H9 (cell line): ENCODE measurements around the gene ST6GALNAC2. TPM values are rescaled to one million over a fixed set of nuclear protein-coding genes. Genes with fewer than 3 reads are reported as not detected.

Source experiments
- DNase-seq: peaks from one replicate; pipeline ENCODE4 v3.0.0-alpha.2; 2017
- H2AFZ ChIP-seq: one replicate; pipeline ENCODE4 v1.6.1; 2013; ENCODE audit warnings: mild to moderate bottlenecking, low read length, control low read depth, moderate library complexity
- H2AK5ac ChIP-seq: 2 replicates; pipeline ENCODE4 v1.6.1; 2013; ENCODE audit warnings: low read length, control low read depth, mixed read lengths; ENCODE audit not compliant: insufficient read length
- H2BK120ac ChIP-seq: one replicate; pipeline ENCODE4 v1.6.1; 2013; ENCODE audit warnings: low read depth, mild to moderate bottlenecking, low read length, control low read depth, inconsistent platforms; ENCODE audit not compliant: poor library complexity, severe bottlenecking
- H2BK12ac ChIP-seq: 2 replicates; pipeline ENCODE4 v1.6.1; 2013; ENCODE audit warnings: low read length, control low read depth, mixed read lengths, low read depth; ENCODE audit not compliant: insufficient read length
- H2BK15ac ChIP-seq: 2 replicates; pipeline ENCODE4 v1.6.1; 2013; ENCODE audit warnings: low read depth, low read length, control low read depth
- H2BK20ac ChIP-seq: one replicate; pipeline ENCODE4 v1.6.1; 2013; ENCODE audit warnings: low read depth, mild to moderate bottlenecking, low read length, control low read depth, inconsistent platforms; ENCODE audit not compliant: poor library complexity, severe bottlenecking
- H2BK5ac ChIP-seq: 2 replicates; pipeline ENCODE4 v1.6.1; 2013; ENCODE audit warnings: low read length, control low read depth, mixed read lengths; ENCODE audit not compliant: insufficient read length
- H3K14ac ChIP-seq: 2 replicates; pipeline ENCODE4 v1.6.1; 2013; ENCODE audit warnings: low read length, control low read depth; ENCODE audit not compliant: insufficient read depth
- H3K18ac ChIP-seq: 2 replicates; pipeline ENCODE4 v1.6.1; 2013; ENCODE audit warnings: low read depth, mild to moderate bottlenecking, mixed read lengths, low read length, control low read depth; ENCODE audit not compliant: insufficient read length
- H3K23ac ChIP-seq: 2 replicates; pipeline ENCODE4 v1.6.1; 2013; ENCODE audit warnings: low read length, control low read depth, mixed read lengths, low read depth; ENCODE audit not compliant: insufficient read length
- H3K23me2 ChIP-seq: 2 replicates; pipeline ENCODE4 v1.6.1; 2013; ENCODE audit warnings: low read depth, mild to moderate bottlenecking, mixed read lengths, low read length, control low read depth; ENCODE audit not compliant: insufficient read length, poor library complexity, severe bottlenecking
- H3K27ac ChIP-seq: 2 replicates; pipeline ENCODE4 v1.5.1; 2013; ENCODE audit warnings: low read length, control low read depth, mixed read lengths, low read depth; ENCODE audit not compliant: insufficient read length
- H3K27me3 ChIP-seq: 2 replicates; pipeline ENCODE4 v1.6.1; 2013; ENCODE audit warnings: low read length, control low read depth, inconsistent platforms; ENCODE audit not compliant: insufficient read depth
- H3K4ac ChIP-seq: 2 replicates; pipeline ENCODE4 v1.6.1; 2013; ENCODE audit warnings: low read depth, mild to moderate bottlenecking, control low read depth, inconsistent platforms, low read length, moderate library complexity
- H3K4me1 ChIP-seq: 2 replicates; pipeline ENCODE4 v1.6.1; 2013; ENCODE audit warnings: low read length, control low read depth, inconsistent platforms; ENCODE audit not compliant: insufficient read depth
- H3K4me2 ChIP-seq: 2 replicates; pipeline ENCODE4 v1.6.1; 2013; ENCODE audit warnings: low read length, control low read depth, mixed read lengths; ENCODE audit not compliant: insufficient read length, insufficient read depth
- H3K56ac ChIP-seq: 2 replicates; pipeline ENCODE4 v1.6.1; 2013; ENCODE audit warnings: low read depth, mild to moderate bottlenecking, mixed read lengths, low read length, control low read depth; ENCODE audit not compliant: insufficient read length
- H3K79me1 ChIP-seq: 2 replicates; pipeline ENCODE4 v1.6.1; 2013; ENCODE audit warnings: low read depth, mild to moderate bottlenecking, moderate library complexity, low read length, control low read depth, inconsistent platforms; ENCODE audit not compliant: insufficient read depth, poor library complexity, severe bottlenecking
- H3K79me2 ChIP-seq: 2 replicates; pipeline ENCODE4 v1.6.1; 2013; ENCODE audit warnings: low read length, control low read depth, inconsistent platforms; ENCODE audit not compliant: insufficient read depth
- H3K9ac ChIP-seq: 2 replicates; pipeline ENCODE4 v1.6.1; 2013; ENCODE audit warnings: low read length, control low read depth, mixed read lengths; ENCODE audit not compliant: insufficient read length; ENCODE audit errors: extremely low read depth
- H3K9me3 ChIP-seq: one replicate; pipeline ENCODE4 v1.6.1; 2013; ENCODE audit warnings: low read depth, low read length, inconsistent platforms; ENCODE audit not compliant: control insufficient read depth
- H3T11ph ChIP-seq: one replicate; pipeline ENCODE4 v1.6.1; 2013; ENCODE audit warnings: mild to moderate bottlenecking, low read length, control low read depth, inconsistent platforms
- H4K20me1 ChIP-seq: one replicate; pipeline ENCODE4 v1.6.1; 2013; ENCODE audit not compliant: control insufficient read depth, insufficient read length, insufficient read depth
- H4K5ac ChIP-seq: 2 replicates; pipeline ENCODE4 v1.6.1; 2013; ENCODE audit warnings: low read depth, mild to moderate bottlenecking, mixed read lengths, low read length, control low read depth; ENCODE audit not compliant: insufficient read length
- H4K8ac ChIP-seq: replicated peaks from 2 replicates; pipeline ENCODE4 v1.6.1; 2013; ENCODE audit warnings: low read length, control low read depth, mixed read lengths, low read depth; ENCODE audit not compliant: insufficient read length
- H4K91ac ChIP-seq: 2 replicates; pipeline ENCODE4 v1.6.1; 2013; ENCODE audit warnings: low read depth, mild to moderate bottlenecking, moderate library complexity, mixed read lengths, low read length, control low read depth; ENCODE audit not compliant: insufficient read length
- H3K27ac Mint-ChIP-seq, 3 experiments: 2 replicates in 2 of 3; 3 replicates in 1 of 3; pipeline ENCODE4 v1.8.0; 2020 to 2021; ENCODE audit warnings: mixed read lengths in 3 of 3, mild to moderate bottlenecking in 1 of 3, moderate library complexity in 1 of 3
- H3K27me3 Mint-ChIP-seq: 2 replicates; pipeline ENCODE4 v1.8.0; 2021; ENCODE audit warnings: low read depth, mild to moderate bottlenecking, moderate library complexity, mixed read lengths
- H3K36me3 Mint-ChIP-seq, 3 experiments: 2 replicates in 2 of 3; 3 replicates in 1 of 3; pipeline ENCODE4 v1.8.0; 2020 to 2021; ENCODE audit warnings: low read depth in 3 of 3, mixed read lengths in 3 of 3; ENCODE audit not compliant: insufficient read depth in 1 of 3
- H3K4me1 Mint-ChIP-seq, 2 experiments: 2 replicates each; pipeline ENCODE4 v1.8.0; 2020; ENCODE audit warnings: mixed read lengths in 2 of 2
- H3K4me3 Mint-ChIP-seq, 2 experiments: 2 replicates in 1 of 2; 3 replicates in 1 of 2; pipeline ENCODE4 v1.8.0; 2020 to 2021; ENCODE audit warnings: mild to moderate bottlenecking in 2 of 2, mixed read lengths in 2 of 2, moderate library complexity in 1 of 2
- H3K9me3 Mint-ChIP-seq, 2 experiments: 2 replicates in 1 of 2; 3 replicates in 1 of 2; pipeline ENCODE4 v1.8.0; 2020; ENCODE audit warnings: mild to moderate bottlenecking in 2 of 2, mixed read lengths in 2 of 2, moderate library complexity in 1 of 2
- WGBS: extraction: QIAGEN DNeasy Blood & Tissue Kit; methylation state at CpG from one replicate; pipeline ENCODE4 v1.1.7; 2013; ENCODE audit warnings: missing lambda C conversion rate, low lambda C conversion rate, mixed read lengths; ENCODE audit not compliant: insufficient read length; ENCODE audit errors: extremely low coverage; 5-methylcytosine and 5-hydroxymethylcytosine counted together
- total RNA-seq: library from RNA; stranded (reverse); gene quantifications from 2 replicates; pipeline ENCODE4 v1.2.1, GENCODE V29; 2021
- TF ChIP-seq, protein P1 (sequence below): fragments of 200-600 bp; sonication (generic); conservative IDR thresholded peaks from 3 replicates; pipeline ENCODE4 v1.8.0; 2021; ENCODE audit warnings: antibody characterized with exemption, mild to moderate bottlenecking

The ST6GALNAC2 gene
- total RNA-seq, 1 experiment from 2014 or later: 0.46 TPM

DNA sequence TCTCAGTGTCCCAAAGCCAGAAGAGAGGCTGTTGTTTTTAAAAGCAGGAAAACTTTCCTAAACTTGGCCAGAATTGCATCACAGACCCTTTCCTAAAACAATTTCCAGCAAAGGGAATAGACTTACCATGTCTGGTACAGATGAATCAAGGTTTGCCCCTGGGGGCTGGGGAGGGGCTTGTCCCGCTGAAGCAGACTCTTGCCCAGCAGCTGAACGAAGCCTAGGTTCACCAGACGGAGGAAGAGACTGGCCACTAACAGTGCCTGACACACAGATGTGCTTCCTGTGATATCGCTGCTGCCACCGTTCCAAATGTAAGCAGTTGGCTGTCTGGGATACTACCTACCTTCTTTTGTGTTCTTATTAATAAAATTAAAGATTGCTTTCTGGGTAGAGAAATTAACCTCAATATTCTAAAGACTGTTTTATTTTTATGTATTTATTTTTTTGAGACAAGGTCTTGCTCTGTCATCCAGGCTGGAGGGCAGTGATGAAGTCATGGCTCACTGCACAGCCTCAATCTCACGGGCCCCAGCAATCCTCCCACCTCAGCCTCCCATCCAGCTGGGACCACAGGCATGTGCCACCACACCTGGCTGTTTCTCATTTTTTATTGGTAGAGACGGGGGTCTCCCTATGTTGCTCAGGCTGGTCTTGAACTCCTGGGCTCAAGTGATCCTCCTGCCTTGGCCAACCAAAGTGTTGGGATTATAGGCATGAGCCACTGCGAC is 32.3 kb downstream of the ST6GALNAC2 start:
- H3K27me3 Mint-ChIP-seq: no peaks in the 10 kb centered on the region; the same call in 1 of the 2 replicates
- Histone ChIP-seq H4K20me1 (no peaks in the 10 kb centered on the region), H2BK120ac (no peak overlapping the region), H3K79me1 (no peaks in the 10 kb centered on the region), H2BK15ac (no peak overlapping the region), H3K9ac (no peak overlapping the region), H2BK12ac (no peak overlapping the region), H3K79me2 (peaks cover 7% of the 10 kb centered on the region), H3K18ac (no peak overlapping the region), H3K23me2 (peaks cover 2% of the 10 kb centered on the region), H3K56ac (no peak overlapping the region), H2AK5ac (no peak overlapping the region), H3K4me1 (no peaks in the 10 kb centered on the region; the same call in 1 of the 2 replicates), H3K14ac (no peak overlapping the region), H4K5ac (no peak overlapping the region), H3K9me3 (no peaks in the 10 kb centered on the region), H2AFZ (no peak overlapping the region), H3K27me3 (no peaks in the 10 kb centered on the region), H4K8ac (no peak overlapping the region), H2BK20ac (no peak overlapping the region), H2BK5ac (no peak overlapping the region), H3K4ac (no peak overlapping the region), H3K4me2 (no peak overlapping the region), H4K91ac (no peak overlapping the region), H3T11ph (no peak overlapping the region), H3K27ac (no peak overlapping the region), H3K23ac (no peak overlapping the region)
- no peaks in the 10 kb centered on the region; a peak in 1 of 5 replicates for H3K9me3 Mint-ChIP-seq
- H3K4me1 Mint-ChIP-seq: peaks cover 19 to 22% of the 10 kb centered on the region in 2 experiments
- H3K36me3 Mint-ChIP-seq: peaks cover 2 to 8% (median 3%) of the 10 kb centered on the region in 3 experiments; a peak in 5 of 7 replicates
- TF ChIP-seq, protein P1, sequence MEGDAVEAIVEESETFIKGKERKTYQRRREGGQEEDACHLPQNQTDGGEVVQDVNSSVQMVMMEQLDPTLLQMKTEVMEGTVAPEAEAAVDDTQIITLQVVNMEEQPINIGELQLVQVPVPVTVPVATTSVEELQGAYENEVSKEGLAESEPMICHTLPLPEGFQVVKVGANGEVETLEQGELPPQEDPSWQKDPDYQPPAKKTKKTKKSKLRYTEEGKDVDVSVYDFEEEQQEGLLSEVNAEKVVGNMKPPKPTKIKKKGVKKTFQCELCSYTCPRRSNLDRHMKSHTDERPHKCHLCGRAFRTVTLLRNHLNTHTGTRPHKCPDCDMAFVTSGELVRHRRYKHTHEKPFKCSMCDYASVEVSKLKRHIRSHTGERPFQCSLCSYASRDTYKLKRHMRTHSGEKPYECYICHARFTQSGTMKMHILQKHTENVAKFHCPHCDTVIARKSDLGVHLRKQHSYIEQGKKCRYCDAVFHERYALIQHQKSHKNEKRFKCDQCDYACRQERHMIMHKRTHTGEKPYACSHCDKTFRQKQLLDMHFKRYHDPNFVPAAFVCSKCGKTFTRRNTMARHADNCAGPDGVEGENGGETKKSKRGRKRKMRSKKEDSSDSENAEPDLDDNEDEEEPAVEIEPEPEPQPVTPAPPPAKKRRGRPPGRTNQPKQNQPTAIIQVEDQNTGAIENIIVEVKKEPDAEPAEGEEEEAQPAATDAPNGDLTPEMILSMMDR: no peak
- peak; percentile 22 for DNase-seq
- H3K27ac Mint-ChIP-seq: no peak overlapping the region
- no peak overlapping the region for H3K4me3 Mint-ChIP-seq
- WGBS: no CpG with 5 or more reads among the region's 8 CpGs
